GM23248 (cell line): ENCODE data around the gene SMOC2. TPM values are rescaled to one million over a fixed set of nuclear protein-coding genes. Genes with fewer than 3 reads are reported as not detected.

ENCODE experiments used
- DNase-seq: peaks from one replicate; pipeline ENCODE4 v3.0.0-alpha.2; 2015
- H2AFZ ChIP-seq: fragments of 200-600 bp; sonication (generic); 2 replicates; pipeline ENCODE4 v1.6.1; 2016; ENCODE audit warnings: antibody characterized with exemption
- H3F3A ChIP-seq: fragments of 200-600 bp; sonication (generic); 2 replicates; pipeline ENCODE4 v1.6.1; 2016; ENCODE audit warnings: mild to moderate bottlenecking, antibody characterized with exemption, mixed run types; ENCODE audit not compliant: insufficient read depth
- H3K27ac ChIP-seq: fragments of 200-600 bp; sonication (generic); 2 replicates; pipeline ENCODE4 v1.5.1; 2016; ENCODE audit warnings: mild to moderate bottlenecking
- H3K27me3 ChIP-seq: fragments of 200-600 bp; sonication (generic); replicated peaks from 2 replicates; pipeline ENCODE4 v1.6.1; 2016; ENCODE audit warnings: mild to moderate bottlenecking; ENCODE audit not compliant: insufficient read depth
- H3K36me3 ChIP-seq: fragments of 200-600 bp; sonication (generic); 2 replicates; pipeline ENCODE4 v1.6.1; 2016; ENCODE audit warnings: low read depth, mild to moderate bottlenecking
- H3K4me1 ChIP-seq: fragments of 200-600 bp; sonication (generic); 2 replicates; pipeline ENCODE4 v1.6.1; 2016; ENCODE audit warnings: mild to moderate bottlenecking; ENCODE audit not compliant: insufficient read depth
- H3K4me2 ChIP-seq: fragments of 200-600 bp; sonication (generic); one replicate; pipeline ENCODE4 v1.6.1; 2016; ENCODE audit warnings: mild to moderate bottlenecking; ENCODE audit not compliant: unreplicated experiment
- H3K4me3 ChIP-seq: fragments of 200-600 bp; sonication (generic); 2 replicates; pipeline ENCODE4 v1.5.1; 2016; ENCODE audit warnings: mild to moderate bottlenecking
- H3K79me2 ChIP-seq: fragments of 200-600 bp; sonication (generic); 2 replicates; pipeline ENCODE4 v1.6.1; 2016; ENCODE audit warnings: mild to moderate bottlenecking; ENCODE audit not compliant: insufficient read depth
- H3K9ac ChIP-seq: fragments of 200-600 bp; sonication (generic); 2 replicates; pipeline ENCODE4 v1.6.1; 2016; ENCODE audit warnings: mild to moderate bottlenecking
- H3K9me2 ChIP-seq: fragments of 200-600 bp; sonication (generic); 2 replicates; pipeline ENCODE4 v1.6.1; 2016; ENCODE audit warnings: mixed run types, mild to moderate bottlenecking, moderate library complexity; ENCODE audit not compliant: insufficient read depth
- H3K9me3 ChIP-seq: fragments of 200-600 bp; sonication (generic); one replicate; pipeline ENCODE4 v1.6.1; 2017; ENCODE audit warnings: low read depth
- H4K20me1 ChIP-seq: fragments of 200-600 bp; sonication (generic); 2 replicates; pipeline ENCODE4 v1.6.0; 2016; ENCODE audit not compliant: insufficient read depth
- EZH2 ChIP-seq: fragments of 200-600 bp; sonication (generic); IDR thresholded peaks from 2 replicates; pipeline ENCODE4 v1.6.1; 2018; ENCODE audit warnings: antibody characterized with exemption, mild to moderate bottlenecking; ENCODE audit not compliant: insufficient read depth, poor library complexity, severe bottlenecking
- EZH2phosphoT487 ChIP-seq: fragments of 200-600 bp; sonication (generic); IDR thresholded peaks from 2 replicates; pipeline ENCODE4 v1.6.1; 2018; ENCODE audit warnings: antibody characterized with exemption, moderate library complexity, mild to moderate bottlenecking, low read depth; ENCODE audit not compliant: insufficient read depth
- WGBS, 2 experiments: methylation state at CpG; one replicate each; pipeline ENCODE4 v1.1.6; 2015 to 2017; ENCODE audit warnings: low lambda C conversion rate in 2 of 2, low coverage in 1 of 2; ENCODE audit errors: missing lambda C conversion rate in 2 of 2; 5-methylcytosine and 5-hydroxymethylcytosine counted together
- in situ Hi-C: fragments of 300-500 bp; cut with MboI; formaldehyde crosslinking; loops from 2 replicates; pipeline ENCODE4 v1.15.0; 2020
- polyA plus RNA-seq: library from polyadenylated mRNA; unstranded; fragments of >200 nt; fragmentation: Nextera tagmentation; extraction: Ambion mirVana; gene quantifications from 2 replicates; pipeline ENCODE4 v1.2.1, GENCODE V29; 2016
- total RNA-seq: library from RNA; depleted of rRNA; stranded (reverse); fragments of >200 nt; shearing (Covaris generic); gene quantifications from 2 replicates; pipeline ENCODE4 v1.2.3, GENCODE V29; 2014

The SMOC2 gene
- total and polyA plus RNA-seq, 2 experiments from 2014 or later: not detected

DNA sequence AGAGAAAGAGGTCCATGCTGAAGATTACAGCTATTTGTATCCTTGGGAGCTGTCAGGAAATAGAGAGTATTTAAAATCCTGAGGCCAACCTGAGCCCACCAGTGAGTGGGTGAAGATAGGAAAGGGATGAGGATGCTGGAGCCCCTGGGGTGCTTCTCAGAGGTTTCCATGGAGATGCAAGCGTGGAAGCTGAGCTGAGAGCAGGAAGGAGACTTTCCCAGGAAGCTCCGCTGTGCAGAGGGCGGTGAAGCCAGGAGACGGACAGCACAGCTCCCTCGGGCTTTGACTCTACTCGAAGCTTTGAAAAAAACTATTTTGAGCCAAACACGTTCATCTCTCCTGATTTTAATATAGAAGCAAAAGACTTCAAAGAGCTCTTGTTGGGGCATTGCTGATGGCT, 222.1 kb downstream of the SMOC2 start:
- H3K27ac ChIP-seq: no peak overlapping the region
- H3K27me3 ChIP-seq: no peaks in the 10 kb centered on the region
- H3K9me2 ChIP-seq: no peaks in the 10 kb centered on the region
- 48 to 49% methylated on average over 7 of the region's 7 CpGs for WGBS, 2 experiments
- H3K4me2 ChIP-seq: no peak overlapping the region
- TF ChIP-seq EZH2phosphoT487: no peak
- TF ChIP-seq EZH2: no peak
- H2AFZ ChIP-seq: no peak overlapping the region
- H3K4me3 ChIP-seq: no peak overlapping the region
- H4K20me1 ChIP-seq: no peaks in the 10 kb centered on the region
- no peak for DNase-seq
- H3K9ac ChIP-seq: no peak overlapping the region
- H3F3A ChIP-seq: no peaks in the 10 kb centered on the region
- no peaks in the 10 kb centered on the region for H3K9me3 ChIP-seq
- no peaks in the 10 kb centered on the region for H3K36me3 ChIP-seq
- in situ Hi-C loops: no loop called here
- H3K4me1 ChIP-seq: no peaks in the 10 kb centered on the region
- H3K79me2 ChIP-seq: no peaks in the 10 kb centered on the region

DNA sequence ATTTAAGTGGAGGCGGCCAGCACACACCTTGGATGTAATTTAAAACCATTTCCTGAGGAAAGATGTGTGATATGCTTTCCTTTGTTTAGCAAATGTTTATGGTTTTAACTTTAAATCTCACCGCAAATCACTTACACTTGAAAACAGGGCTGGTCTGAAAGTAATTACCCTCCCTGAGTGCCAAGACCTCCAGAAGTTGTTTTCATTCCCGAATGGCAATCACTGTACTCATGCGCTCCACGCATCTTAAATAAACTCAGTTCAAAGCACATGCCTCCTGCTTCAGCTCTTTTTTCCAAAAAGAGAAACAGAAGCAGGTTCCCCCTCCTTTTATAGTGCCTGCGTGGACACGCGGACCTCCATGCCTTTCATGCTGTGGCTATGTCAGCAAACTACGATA, 224.0 kb downstream of the SMOC2 start:
- H3K27me3 ChIP-seq: no peaks in the 10 kb centered on the region
- 48 to 49% methylated on average over 9 of the region's 9 CpGs for WGBS, 2 experiments
- H4K20me1 ChIP-seq: no peaks in the 10 kb centered on the region
- no peak overlapping the region for H3K27ac ChIP-seq
- no peaks in the 10 kb centered on the region for H3K4me1 ChIP-seq
- no peaks in the 10 kb centered on the region for H3F3A ChIP-seq
- H3K9ac ChIP-seq: no peak overlapping the region
- in situ Hi-C loops: no loop called here
- TF ChIP-seq EZH2phosphoT487 (no peak), EZH2 (no peak)
- no peaks in the 10 kb centered on the region for H3K9me2 ChIP-seq
- H3K79me2 ChIP-seq: no peaks in the 10 kb centered on the region
- no peak overlapping the region for H2AFZ ChIP-seq
- H3K4me2 ChIP-seq: no peak overlapping the region
- DNase-seq: no peak
- H3K9me3 ChIP-seq: no peaks in the 10 kb centered on the region
- H3K36me3 ChIP-seq: no peaks in the 10 kb centered on the region
- no peak overlapping the region for H3K4me3 ChIP-seq

GRCh38 chr6:168666170-168666569, 225.2 kb downstream of the SMOC2 start:
- in situ Hi-C loops: no loop called here
- Histone ChIP-seq H3K4me1 (no peaks in the 10 kb centered on the region), H4K20me1 (no peaks in the 10 kb centered on the region), H3K9ac (no peak overlapping the region), H3K4me2 (no peak overlapping the region), H3K9me3 (no peaks in the 10 kb centered on the region), H3K27ac (no peak overlapping the region), H3F3A (no peaks in the 10 kb centered on the region), H3K9me2 (no peaks in the 10 kb centered on the region), H3K36me3 (no peaks in the 10 kb centered on the region), H3K79me2 (no peaks in the 10 kb centered on the region), H2AFZ (no peak overlapping the region), H3K4me3 (no peak overlapping the region), H3K27me3 (no peaks in the 10 kb centered on the region)
- TF ChIP-seq EZH2phosphoT487: no peak
- TF ChIP-seq EZH2: no peak
- WGBS, 2 experiments: 28 to 37% methylated on average over 3 of the region's 3 CpGs
- DNase-seq: no peak

DNA sequence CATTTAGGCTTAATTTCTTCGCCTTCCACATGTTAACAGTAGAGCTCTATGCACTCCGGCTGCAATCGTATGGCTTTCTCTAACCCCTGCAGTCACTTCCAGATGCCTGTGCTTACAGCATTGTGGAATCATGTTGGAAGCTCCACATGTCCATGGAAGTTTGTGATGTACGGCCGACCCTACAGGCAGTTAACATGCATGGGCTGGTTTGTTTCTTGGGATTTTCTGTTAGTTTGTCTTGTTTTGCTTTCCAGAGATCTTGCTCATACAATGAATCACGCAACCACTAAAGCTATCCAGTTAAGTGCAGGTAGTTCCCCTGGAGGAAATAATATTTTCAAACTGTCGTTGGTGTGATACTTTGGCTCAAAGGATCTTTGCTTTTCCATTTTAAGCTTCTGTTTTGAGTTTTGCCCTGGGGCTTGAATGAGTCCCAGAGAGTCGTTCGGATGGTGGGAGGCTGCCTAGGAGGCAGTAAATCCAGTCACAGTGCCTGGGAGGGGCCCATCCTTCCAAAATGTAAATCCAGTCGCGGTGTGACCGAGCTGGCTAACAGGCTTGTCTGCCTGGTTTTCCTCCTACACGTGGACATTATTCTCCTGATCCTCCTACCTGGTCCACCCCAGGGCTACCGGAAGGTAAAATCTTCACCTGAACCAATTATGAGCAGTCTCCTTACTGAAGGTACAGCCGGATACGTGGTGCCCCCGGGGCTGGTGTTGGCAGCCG, 225.9 kb downstream of the SMOC2 start:
- no peaks in the 10 kb centered on the region for H4K20me1 ChIP-seq
- no peak overlapping the region for H3K9ac ChIP-seq
- no peak overlapping the region for H3K27ac ChIP-seq
- no peaks in the 10 kb centered on the region for H3K36me3 ChIP-seq
- H3K27me3 ChIP-seq: no peaks in the 10 kb centered on the region
- TF ChIP-seq EZH2phosphoT487 (no peak), EZH2 (no peak)
- H3K4me2 ChIP-seq: no peak overlapping the region
- H3K4me3 ChIP-seq: no peak overlapping the region
- no peak overlapping the region for H2AFZ ChIP-seq
- H3F3A ChIP-seq: no peaks in the 10 kb centered on the region
- 59 to 61% methylated on average over 18 of the region's 18 CpGs for WGBS, 2 experiments
- no peak for DNase-seq
- H3K79me2 ChIP-seq: no peaks in the 10 kb centered on the region
- H3K4me1 ChIP-seq: no peaks in the 10 kb centered on the region
- H3K9me2 ChIP-seq: no peaks in the 10 kb centered on the region
- no peaks in the 10 kb centered on the region for H3K9me3 ChIP-seq
- in situ Hi-C loops: no loop called here
